ENCODE measurements around the gene TAF6L.
"Not testable (repeated sequence)": the region's sequence is repeated elsewhere in the genome, so short reads cannot be mapped to it uniquely, and the experiment has no call there.

TAF6L gene

GRCh38 chr11:62771144-62772021 is at the start of gene TAF6L:
Gene TAF6L (plus strand): TSS chr11:62771396. CDS start chr11:62775784, 4,388 bp downstream.
- peak; percentile 98 for DNase-seq (ENCODE audit: low spot score)

- no peak for DNase-seq (ENCODE audit: low spot score)
Observed at GRCh38 chr11:62721994-62722393, 49.2 kb upstream of the TAF6L start.

GRCh38 chr11:62724171-62724570 is 47.0 kb upstream of the TAF6L start:
- DNase-seq (ENCODE audit: low spot score), result no peak

GRCh38 chr11:62725646-62726045 is 45.5 kb upstream of the TAF6L start:
- no peak for DNase-seq (ENCODE audit: low spot score)

GRCh38 chr11:62726156-62726914 is 44.9 kb upstream of the TAF6L start:
- no peak for DNase-seq (ENCODE audit: low spot score)

GRCh38 chr11:62726915-62727164 is 44.4 kb upstream of the TAF6L start:
- no peak for DNase-seq (ENCODE audit: low spot score)

GRCh38 chr11:62727165-62727871 is 43.9 kb upstream of the TAF6L start, which contains the start of gene HNRNPUL2:
Gene HNRNPUL2 (minus strand): TSS chr11:62727457. CDS start chr11:62727156, 301 bp downstream.
- DNase-seq (ENCODE audit: low spot score), result peak; percentile 99

- peak; percentile 96 for DNase-seq (ENCODE audit: low spot score)
Observed at GRCh38 chr11:62727872-62728170, 43.4 kb upstream of the TAF6L start.

GRCh38 chr11:62728171-62728988 is 42.8 kb upstream of the TAF6L start, which contains the start of gene TTC9C:
Gene TTC9C (plus strand): TSS chr11:62728486. CDS start chr11:62728849, 363 bp downstream.
- DNase-seq (ENCODE audit: low spot score), result peak; percentile 87

- not testable (repeated sequence) for DNase-seq (ENCODE audit: low spot score)
Observed at GRCh38 chr11:62730076-62730475, 41.1 kb upstream of the TAF6L start.

- no peak for DNase-seq (ENCODE audit: low spot score)
Observed at GRCh38 chr11:62732830-62733229, 38.4 kb upstream of the TAF6L start.

GRCh38 chr11:62737196-62737595 is 34.0 kb upstream of the TAF6L start:
- DNase-seq (ENCODE audit: low spot score), result no peak

GRCh38 chr11:62747475-62748160 is 23.6 kb upstream of the TAF6L start:
- no peak for DNase-seq (ENCODE audit: low spot score)

GRCh38 chr11:62749931-62750330 is 21.3 kb upstream of the TAF6L start:
- not testable (repeated sequence) for DNase-seq (ENCODE audit: low spot score)

GRCh38 chr11:62752177-62752785 is 18.9 kb upstream of the TAF6L start:
- no peak for DNase-seq (ENCODE audit: low spot score)

GRCh38 chr11:62752994-62753735 is 18.0 kb upstream of the TAF6L start:
- no peak for DNase-seq (ENCODE audit: low spot score)

- DNase-seq (ENCODE audit: low spot score), result peak; percentile 100
Observed at GRCh38 chr11:62753736-62754603, 17.2 kb upstream of the TAF6L start, which contains the start of gene ZBTB3. Gene ZBTB3 (minus strand): TSS chr11:62754160. CDS start chr11:62753664, 496 bp downstream.

GRCh38 chr11:62755086-62755615 is 16.0 kb upstream of the TAF6L start:
- DNase-seq (ENCODE audit: low spot score), result no peak

Data from kidney capillary endothelial cell (primary cell).